NOMO-1 treated with DMSO at 0.1 percent for 48 hours (cell line): ENCODE data around the gene GORAB.

ENCODE experiments used
- DNase-seq: peaks from one replicate; lab custom pipeline; 2025; ENCODE audit not compliant: unreplicated experiment; lab: John Stamatoyannopoulos, UW

The GORAB gene

GRCh38 chr1:170531758-170532657, at the start of gene GORAB:
Gene GORAB (plus strand): TSS chr1:170532166. CDS start chr1:170532224, 58 bp downstream.
- DNase-seq: peak; percentile 89

DNA sequence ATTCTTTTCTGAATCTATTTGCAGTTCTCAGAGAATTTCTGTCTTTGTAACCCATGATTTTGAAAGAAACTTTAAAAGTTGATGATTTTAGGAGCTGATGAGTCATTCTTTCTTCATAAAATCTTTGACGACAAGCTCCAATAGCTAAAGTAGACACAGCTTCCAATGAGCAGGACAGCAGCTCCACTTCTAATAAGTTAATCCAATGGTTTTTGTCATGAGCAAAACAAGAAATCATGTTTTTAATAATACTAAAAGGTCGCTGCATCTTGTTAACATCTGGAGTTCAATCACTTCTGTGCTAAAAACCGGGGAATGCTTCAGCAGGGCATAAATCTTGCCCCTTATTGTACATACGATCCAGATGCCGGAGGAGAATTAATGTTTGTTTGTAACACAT, 48.9 kb upstream of the GORAB start:
- DNase-seq: no peak

DNA sequence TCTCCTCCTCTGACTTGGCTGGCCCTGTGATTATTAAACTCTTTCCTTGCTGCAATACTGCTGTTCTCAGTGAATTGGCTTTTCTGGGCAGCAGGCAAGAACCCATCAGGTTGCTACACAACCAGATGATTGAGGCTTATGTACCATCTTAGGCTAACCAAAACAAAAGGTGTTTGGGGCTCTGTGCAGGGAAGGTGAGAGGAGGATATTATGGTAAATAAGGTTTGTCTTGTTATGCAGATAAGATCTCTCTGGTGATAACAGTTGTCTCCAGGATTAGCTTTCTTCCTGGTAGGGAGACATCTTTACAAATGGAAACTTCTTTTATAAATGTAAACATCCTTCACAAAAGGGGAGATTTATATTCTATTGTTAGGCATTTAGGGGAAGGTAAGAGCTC, 44.5 kb upstream of the GORAB start:
- DNase-seq: no peak

DNA sequence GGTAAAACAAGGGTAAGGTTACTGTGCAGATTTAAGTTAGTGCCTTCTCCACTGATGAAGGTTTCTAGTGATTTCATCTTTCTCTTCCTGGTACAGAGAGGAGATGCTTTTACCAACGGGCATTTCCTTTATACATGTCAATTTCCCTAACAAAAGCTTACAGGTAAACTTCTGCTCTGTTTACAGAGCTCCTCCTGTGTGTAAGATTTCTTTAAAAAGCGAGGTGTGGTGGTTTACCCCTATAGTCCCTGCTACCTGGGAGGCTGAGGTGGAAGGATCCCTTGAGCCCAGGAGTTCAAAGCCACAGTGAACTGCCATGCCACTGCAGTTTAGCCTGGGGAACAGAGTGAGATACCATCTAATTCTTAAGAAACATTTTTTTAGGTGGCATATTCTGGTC, 40.7 kb upstream of the GORAB start:
- no peak for DNase-seq

GRCh38 chr1:170494369-170494768, 37.6 kb upstream of the GORAB start:
- DNase-seq: no peak

- no peak for DNase-seq
These were observed 37.0 kb upstream of the GORAB start for GRCh38 chr1:170495006-170495405.

DNA sequence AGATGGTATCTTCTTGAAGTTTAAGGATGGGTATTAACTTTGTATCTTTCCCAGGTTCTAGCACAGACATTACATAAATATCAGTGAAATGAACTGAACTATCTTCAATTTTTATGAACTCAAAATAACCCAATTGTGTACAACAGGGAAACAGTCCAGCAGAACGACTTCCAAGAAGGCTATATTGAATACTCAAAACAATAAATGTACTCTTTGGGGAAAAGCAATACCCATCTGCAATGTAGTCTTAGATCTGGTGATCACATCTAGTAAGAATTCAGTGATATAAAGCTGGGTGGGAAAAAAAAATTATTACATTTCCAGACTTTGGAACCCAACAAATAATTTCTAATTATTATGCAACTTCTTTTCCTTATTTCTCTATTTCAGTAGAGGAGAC, 33.1 kb upstream of the GORAB start:
- DNase-seq: no peak

DNA sequence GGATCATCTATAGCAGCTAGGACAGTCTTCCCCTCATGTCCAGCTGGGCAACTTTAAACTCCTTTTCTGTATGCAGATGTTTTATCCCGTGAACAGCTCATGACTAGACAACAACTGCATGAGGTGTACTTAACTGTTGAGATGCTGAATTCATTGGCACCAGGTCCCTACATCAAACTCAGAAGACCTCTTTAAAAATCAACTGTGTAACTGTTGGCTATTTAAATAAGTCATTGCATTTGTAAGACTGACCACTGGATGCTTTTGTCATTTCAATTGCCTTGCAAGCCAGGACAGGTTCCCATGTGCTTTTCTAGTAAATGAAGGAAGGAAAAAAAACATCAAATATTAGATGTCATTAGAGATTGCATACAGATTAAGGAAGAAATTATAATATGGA, 28.3 kb upstream of the GORAB start:
- no peak for DNase-seq

GRCh38 chr1:170510163-170510562, 21.8 kb upstream of the GORAB start:
- DNase-seq: no peak

DNA sequence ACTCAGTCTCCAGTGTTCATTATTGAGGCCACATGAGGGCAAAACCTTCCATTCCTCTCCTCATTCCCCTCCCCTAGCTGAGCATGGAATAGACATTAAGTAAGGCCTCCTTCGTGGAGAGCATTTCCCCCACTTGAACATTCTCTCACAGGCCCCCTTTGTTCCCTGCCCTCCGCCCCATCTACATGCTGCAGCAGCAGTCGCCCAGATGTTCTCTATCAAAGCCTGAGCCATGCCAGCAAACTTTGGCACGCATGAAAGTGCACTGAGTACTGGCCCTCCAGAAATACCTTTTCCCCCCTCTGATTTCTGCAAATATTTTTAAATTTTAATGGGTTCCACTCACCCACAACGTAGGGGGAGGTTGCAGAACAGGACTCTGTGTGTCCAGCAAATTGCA, 20.9 kb upstream of the GORAB start:
- no peak for DNase-seq

DNA sequence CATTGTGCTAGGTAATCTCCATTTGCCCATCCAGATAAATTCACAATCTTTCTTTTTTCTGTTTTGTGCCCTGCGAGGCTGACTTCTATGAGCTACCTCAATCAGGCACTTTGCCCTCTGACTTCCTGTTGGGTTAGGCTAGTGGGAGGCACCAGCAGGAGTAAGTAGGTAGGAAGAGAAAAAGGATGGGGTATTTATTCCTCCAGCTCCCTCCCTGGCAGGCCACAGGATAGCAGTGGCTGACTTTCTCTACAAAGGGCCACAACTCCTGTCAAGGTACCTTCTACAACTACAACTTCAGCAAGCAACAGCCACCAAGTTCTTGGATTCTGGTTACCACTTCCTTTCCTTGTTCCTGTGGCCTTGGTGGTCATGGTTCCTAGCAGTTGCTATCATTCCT, 18.8 kb upstream of the GORAB start:
- no peak for DNase-seq

DNA sequence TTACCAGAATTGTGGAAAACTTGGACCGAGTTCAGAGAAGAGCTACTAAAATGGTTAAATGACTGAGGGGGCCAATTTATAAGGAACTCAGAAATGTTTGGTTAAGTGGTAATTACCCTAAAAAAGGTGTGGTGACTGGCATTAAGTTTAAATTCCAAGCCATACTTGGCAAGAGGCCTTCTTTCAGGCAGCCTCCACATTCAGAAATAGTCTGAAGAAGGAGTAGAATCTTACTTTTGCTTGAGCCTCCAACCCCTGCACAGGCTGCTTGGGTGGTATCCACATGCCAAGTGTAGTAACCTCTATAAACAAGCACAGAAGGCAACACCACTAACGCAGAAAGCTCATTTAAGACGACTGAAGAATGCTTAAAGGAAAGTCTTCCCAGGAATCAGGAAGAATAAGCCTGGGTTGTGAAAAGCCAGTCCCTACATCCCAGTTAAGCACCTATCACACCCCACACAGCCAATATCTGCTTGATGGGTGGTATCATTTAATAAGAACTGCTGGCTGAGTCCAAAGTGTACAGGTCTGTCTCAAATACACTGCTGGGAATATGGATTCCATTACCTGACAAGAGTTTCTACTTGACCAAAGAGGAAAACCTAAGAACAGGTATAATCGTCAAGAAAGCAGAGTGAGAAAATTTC, 13.7 kb upstream of the GORAB start:
- DNase-seq: no peak

- no peak for DNase-seq
These were observed 13.0 kb upstream of the GORAB start for GRCh38 chr1:170518965-170519364.

- no peak for DNase-seq
These were observed 11.4 kb upstream of the GORAB start for GRCh38 chr1:170520601-170521000.

GRCh38 chr1:170521818-170522217, 10.1 kb upstream of the GORAB start:
- DNase-seq: no peak

DNA sequence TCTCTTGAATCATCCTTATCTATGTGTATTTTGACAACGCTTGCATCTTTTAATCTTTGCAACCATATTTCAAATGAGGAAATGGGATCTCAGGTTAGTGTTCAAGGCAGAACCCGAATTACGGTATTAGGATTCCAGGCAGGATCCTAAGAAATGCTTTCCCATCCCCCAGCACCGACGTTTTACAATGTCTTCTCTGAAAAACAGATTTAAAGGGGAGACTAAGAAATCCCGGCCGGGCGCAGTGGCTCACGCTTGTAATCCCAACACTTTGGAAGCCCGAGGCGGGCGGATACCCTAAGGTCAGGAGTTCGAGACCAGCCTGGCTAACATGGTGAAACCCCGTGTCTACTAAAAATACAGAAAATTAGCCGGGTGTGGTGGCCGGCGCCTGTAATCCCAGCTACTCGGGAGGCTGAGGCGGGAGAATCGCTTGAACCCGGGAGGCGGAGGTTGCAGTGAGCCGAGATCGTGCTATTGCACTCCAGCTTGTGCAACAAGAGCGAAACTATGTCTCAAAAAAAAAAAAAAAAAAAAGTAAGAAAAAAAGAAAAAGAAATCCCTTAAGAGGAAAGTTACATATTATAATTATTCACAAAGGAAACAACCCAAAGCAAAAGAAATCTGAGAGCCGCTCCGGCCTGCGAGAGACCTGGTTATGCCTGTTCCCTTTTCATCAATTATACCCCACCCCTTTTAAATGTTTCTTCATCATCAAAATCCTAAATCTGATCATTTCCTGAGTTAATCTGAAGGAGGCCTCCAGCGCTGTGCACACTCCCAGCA, 801 bp upstream of the GORAB start:
- no peak for DNase-seq

GRCh38 chr1:170533298-170533697, 1.3 kb downstream of the GORAB start:
- peak; percentile 22 for DNase-seq

DNA sequence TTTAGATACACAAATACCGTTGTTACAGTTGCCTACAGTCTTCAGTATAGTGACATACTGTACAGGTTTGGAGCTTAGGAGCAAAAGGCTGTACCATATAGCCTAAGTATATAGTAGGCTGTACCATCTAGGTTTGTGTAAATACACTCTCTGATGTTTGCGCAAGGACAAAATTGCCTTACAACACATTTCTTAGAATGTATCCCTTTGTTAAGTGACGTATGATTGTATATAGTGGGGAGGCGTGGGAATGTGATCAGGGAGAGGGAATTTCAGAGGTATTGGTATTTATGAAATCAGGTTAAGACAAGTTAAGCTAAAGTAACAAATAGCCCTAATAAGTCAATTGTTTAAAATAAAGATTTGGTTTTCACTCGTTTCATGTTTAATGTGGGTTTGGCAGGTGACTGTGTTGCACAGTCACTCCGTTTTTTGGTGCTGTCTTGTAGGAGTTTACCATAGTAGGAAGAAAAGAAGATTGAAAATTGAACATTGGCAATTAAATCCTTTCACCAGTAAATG, 2.7 kb downstream of the GORAB start:
- DNase-seq: no peak

GRCh38 chr1:170535418-170535817, 3.5 kb downstream of the GORAB start:
- DNase-seq: no peak

DNA sequence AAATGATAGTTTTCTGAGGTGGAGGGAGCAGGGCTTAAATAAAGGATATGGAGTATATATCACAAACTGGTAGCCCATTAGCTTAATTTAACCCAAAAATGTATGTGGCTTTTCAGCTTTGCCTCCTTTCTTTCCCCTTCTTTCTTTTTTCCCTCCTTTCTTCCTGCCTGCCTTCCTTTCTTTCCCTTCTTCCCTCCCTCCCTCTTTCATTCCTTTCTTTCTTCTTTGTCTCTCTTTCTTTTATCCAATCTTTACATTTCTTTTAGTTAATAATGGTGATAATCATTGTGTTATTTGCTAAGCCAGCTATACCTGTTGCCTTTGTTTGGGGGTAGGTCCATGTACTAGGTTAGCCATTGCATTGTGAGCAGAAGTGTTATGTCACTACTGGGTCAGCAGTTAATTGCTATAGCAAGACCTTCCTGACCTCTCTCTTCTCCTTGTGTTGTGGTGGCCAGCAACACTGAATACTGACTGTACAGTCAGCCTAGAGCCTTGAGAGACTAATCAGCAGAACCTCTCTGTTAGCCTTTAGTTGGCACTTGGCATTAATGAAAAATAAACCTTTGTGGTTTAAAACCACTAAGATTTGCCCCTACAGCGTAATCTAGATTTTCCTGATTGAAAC, 5.1 kb downstream of the GORAB start:
- no peak for DNase-seq
